ENCODE measurements around the gene SEMA6A.

Gene SEMA6A

DNA sequence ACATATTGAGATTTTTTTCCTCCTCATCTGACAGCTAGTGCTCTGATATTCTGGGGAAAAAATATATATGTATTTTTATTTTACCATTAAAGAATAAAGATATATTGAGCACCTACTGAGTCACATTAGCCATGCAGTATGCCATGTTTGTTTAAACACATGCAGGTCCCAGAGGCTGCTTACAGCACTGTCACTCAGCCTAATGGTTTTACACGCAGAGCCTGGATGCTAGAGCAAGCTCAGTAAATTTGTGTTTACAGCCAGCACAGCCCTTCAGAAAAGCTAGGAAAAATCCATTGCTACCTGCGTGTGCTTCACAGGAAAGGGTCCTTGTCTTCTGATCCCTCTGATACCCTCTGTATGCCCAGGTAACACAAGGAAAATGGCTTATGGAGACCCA lies 146.2 kb downstream of the SEMA6A start:
- FAIRE-seq, result no peak

DNA sequence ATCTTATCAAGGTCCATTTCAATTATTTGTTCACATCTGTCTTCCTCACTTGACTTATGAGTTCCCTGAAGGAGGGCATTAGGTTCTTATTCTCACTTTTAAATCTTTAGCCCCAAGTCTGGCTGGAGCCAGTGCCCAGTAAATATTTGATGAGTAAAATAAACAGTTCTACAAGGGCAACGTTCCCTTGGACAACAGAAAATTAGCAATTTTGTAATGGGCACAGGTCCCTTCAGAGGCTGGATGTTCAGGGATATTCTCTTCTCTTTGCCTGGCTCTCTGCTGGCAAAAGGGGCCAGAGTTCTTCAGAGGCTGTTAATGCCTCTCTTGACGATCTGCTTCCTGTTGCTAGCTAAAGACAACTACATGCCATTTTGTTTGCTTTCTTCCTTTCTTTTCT lies 149.7 kb downstream of the SEMA6A start:
- no peak for FAIRE-seq

- no peak for FAIRE-seq
Observed at GRCh38 chr5:116424258-116424615, 150.4 kb downstream of the SEMA6A start.

GRCh38 chr5:116423587-116424257 lies 150.9 kb downstream of the SEMA6A start:
- FAIRE-seq, result no peak

DNA sequence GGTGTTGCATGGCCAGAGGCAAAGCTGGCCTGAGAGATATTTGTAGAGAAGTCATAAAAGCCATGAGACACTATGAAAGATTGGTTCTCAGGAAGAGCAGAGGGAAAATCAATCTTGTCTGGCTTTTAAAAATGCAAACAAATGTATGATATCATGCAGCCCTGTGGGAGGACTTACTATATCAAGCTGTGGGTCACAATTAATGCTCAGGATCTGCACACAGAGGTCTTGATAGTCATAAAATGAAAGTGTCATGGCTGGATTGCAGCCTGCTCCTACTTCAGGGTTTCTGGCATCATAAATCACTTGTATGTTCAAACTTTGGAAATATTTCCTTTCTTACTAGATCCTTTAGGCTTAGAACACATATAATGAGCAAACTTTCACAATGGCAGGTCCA lies 151.5 kb downstream of the SEMA6A start:
- no peak for FAIRE-seq

- no peak for FAIRE-seq
Observed at GRCh38 chr5:116421080-116421629, 153.5 kb downstream of the SEMA6A start.

DNA sequence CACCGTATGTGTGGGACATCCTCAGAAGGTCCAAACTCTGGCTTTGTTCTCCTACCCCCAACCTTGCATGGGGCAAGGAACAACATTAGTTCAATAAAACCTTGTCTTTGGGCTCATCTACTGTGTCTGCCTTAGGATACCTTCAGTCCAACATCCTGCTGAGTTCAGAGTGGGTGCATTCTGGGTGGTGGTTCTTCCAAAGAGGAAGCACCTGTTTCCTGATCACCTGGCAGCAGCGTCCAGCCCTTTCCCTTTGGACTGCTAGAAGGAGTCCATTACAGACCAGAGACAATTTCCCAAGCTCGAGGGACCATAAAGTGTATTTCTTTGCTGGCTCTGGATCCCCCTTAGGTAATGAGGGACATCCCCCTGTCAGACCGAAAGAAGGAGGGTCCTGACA lies 154.1 kb downstream of the SEMA6A start:
- no peak for FAIRE-seq

DNA sequence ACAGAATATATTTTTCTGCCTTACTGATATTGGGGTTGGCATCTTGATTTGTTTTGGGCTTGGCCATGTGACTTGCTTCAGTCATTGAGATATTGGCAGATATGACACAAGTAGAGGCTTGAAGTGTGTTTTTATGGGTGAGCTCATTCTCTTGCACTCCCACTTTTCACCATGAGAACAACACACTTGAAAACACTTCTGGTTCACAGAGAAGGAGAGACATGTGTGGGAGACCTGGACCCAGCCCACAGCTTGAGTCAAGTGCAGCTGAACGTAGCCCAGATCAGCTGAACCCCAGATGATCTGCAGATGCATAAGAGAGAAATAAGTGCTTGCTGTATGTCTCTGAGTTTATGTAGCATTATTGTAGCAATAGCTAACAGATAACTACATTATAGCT lies 155.4 kb downstream of the SEMA6A start:
- no peak for FAIRE-seq

GRCh38 chr5:116418774-116419173 lies 155.8 kb downstream of the SEMA6A start:
- no peak for FAIRE-seq

GRCh38 chr5:116418016-116418415 lies 156.6 kb downstream of the SEMA6A start:
- FAIRE-seq, result no peak

- FAIRE-seq, result no peak
Observed at GRCh38 chr5:116415989-116416388, 158.6 kb downstream of the SEMA6A start.

- FAIRE-seq, result no peak
Observed at GRCh38 chr5:116415182-116415581, 159.4 kb downstream of the SEMA6A start.

GRCh38 chr5:116411101-116411571 lies 163.5 kb downstream of the SEMA6A start:
- no peak for FAIRE-seq

DNA sequence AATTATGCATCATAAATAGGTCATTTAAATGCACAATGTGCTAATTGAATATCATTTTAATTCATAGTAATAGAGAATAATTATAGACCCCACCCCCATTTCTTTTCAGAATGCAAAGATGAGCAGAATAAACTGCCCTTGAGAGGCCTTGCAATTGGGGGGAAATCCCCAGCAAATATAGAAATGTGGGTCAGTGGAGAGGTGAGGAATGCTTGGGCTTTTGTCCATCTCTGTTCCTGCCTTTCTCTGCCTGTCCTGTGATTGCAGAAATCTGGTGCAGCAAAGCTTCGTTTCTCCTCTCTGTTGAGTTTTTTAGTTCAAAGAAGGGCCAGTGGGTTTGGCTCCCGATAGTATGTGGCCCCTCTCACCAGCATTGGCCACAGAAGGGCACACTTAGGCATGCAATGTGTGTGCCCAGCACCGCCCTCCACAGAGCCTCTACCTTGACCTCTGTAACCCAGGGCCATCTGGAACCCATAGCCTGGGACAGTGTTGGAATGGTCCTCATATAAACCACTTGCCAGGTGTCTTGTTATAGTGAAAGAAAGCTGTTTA lies 164.2 kb downstream of the SEMA6A start:
- no peak for FAIRE-seq

DNA sequence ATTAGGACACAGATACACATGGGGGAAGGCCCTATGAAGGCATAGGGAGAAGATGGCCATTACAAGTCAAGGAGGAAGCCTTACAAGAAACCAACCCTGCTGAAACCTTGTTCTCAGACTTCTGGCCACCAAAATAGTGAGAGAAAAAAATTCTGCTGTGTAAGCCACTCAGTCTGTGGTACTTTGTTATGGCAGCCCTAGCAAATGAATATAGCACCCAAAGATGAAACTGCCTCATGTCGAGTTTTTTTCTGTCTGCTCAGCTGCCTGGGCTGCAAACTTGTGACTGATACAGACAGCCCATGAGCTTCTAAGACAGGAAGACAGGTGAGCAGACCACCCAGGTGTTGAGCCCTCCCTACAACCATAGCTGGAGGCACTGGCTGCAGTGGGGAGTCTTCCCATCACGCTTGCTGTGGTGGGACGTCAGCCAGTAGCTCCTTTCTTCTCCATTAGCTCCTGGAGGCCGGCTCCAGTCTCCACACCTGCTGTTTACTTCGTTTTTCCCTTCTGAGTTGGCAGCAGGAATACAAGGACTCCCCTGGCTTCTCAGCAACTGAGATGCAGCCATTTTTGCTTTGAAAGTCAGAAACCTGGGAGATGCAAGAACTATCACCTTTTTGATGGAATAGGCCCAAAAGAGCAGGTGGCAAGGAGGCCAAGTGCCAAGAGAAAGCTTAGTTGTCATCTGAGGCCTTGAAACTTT lies 164.9 kb downstream of the SEMA6A start:
- no peak for FAIRE-seq

DNA sequence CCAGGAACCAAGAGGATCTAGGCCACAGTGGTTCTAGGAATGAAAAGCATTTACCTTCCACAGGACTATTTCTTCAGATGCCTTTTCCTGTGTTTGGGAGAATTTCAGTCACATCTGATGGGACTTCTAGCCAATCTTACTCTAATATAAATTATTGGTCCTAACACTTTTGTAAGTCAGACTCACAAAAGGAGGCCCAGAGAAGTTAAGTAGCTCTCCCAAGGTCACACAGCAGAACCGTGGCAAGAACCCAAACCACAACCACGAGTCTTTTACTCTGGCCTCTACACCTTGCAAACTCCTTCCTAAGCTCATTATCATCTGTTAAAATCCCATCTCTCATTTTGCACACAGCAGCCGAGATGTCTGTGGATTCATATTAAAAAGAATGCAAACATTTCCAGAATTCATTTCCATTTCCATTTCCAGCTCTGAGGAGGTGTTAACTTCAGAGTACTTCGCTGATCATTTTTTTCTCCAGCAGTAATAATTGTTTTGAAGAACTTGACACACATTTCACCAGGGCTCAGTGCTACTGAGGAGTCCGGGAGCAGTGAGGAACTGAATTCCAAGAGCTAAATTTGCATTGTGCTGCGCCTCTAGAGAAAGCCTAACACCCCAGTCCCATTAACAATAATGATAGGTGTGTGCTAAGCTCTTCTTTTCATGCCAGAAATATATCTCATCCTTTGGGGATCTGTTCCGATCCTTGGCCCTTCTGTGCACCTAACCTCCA lies 168.1 kb downstream of the SEMA6A start:
- FAIRE-seq, result no peak

DNA sequence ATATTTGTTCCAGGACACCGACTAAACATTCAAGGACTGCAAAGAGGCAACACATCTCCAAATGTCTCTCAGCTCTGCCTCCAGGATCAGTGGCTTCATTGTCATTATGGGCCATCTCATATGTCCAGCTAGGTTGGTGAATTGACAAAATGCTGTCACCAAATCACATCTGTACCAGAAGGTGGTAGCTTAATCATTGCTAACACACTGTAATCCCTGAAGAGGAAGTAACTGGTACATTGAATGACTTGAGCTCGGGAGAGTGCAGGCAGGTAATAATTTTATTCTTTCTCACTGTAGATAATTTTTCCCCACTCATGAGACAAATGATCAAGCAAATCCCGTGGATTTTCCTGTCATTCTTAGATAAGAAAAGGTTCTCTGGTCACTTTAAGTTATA lies 169.8 kb downstream of the SEMA6A start:
- no peak for FAIRE-seq

DNA sequence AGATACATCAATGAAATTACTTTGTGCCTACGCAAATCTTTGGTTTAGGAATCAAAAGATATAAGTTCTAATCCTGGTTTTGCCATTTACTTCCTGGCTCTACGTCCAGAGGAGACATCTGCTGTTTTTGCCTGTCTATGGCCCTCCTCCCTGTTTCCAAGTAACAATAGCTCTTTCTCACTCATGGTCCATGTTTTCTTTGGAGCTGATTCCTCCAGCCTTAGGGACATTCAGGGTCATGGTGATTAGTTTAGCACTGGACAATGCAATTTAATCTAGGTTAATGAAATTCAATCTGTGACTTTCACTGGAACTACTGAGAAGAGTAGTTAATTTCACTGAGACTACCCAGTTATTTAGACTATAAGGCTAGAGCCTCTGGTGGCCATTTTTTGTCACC lies 170.6 kb downstream of the SEMA6A start:
- no peak for FAIRE-seq

- no peak for FAIRE-seq
Observed at GRCh38 chr5:116402235-116402634, 172.4 kb downstream of the SEMA6A start.

DNA sequence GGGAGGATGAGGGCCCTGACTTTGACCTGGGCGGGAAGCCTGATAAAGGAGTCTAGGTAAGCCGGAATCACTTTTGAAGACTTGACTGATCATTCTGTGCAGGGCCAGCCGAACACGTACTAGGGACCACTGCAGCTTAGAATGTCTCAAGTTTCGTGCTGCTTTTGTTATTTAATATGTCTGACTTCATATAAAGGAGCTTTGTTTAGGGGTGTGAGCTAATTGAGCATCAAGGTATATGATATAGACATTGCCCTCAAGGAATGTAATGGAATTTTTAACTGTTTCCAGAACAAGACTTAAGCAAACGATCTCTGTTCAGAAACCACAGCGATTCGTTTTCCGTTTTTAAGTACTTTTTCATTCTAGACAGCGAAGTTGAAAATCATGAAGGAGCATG lies 173.0 kb downstream of the SEMA6A start:
- no peak for FAIRE-seq

DNA sequence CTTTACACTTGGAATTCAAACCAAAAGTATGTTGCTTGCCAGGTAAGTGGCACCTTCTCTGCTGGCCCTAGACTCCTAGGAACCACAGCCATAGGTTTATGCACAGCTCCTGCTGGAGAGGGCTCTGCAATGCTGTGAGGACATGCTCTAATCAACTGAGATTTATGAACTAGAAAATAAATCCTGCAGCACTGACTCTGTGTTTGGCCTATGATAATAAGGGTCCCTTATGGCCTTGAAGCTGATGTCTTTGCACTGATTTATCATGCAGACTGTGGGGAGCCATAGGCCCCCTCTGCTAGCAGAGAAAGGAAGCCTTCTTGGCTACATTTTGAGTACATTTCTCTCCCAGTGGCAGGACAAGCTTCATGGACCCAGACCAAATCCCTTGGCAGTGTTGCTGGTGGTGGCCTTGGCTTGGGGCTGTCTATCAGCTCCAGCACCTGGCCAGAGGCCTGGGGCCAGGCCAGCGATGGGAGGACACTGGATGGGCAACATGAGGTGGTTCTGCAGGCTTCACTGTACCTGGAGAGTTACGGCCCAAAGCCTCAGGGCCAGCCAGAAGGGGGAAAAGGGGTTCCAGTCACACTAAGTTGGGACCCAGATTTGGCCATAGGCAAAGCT lies 178.0 kb downstream of the SEMA6A start:
- no peak for FAIRE-seq

- no peak for FAIRE-seq
Observed at GRCh38 chr5:116395631-116396203, 178.9 kb downstream of the SEMA6A start.

GRCh38 chr5:116395226-116395625 lies 179.4 kb downstream of the SEMA6A start:
- FAIRE-seq, result no peak
